Measurements from ENCODE around the gene HAP1. TPM values are rescaled to one million over a fixed set of nuclear protein-coding genes. Genes with fewer than 3 reads are reported as not detected.

Gene HAP1
- total RNA-seq (2022) (0.86 and 1.2 TPM in 2 replicates), Bru-seq, nascent RNA (percentile 20 among the genes with signal in this experiment), BruChase-seq, experiment 1, labeled RNA remaining after a 6-hour chase (percentile 39 among the genes with signal in this experiment), BruChase-seq, experiment 2, labeled RNA remaining after a 2-hour chase (percentile 32 among the genes with signal in this experiment)
- long read RNA-seq, partial matches to known transcripts, result 0 of 1 reads
- long read RNA-seq, other reads (novel, unspliced or antisense), result 1 of 1 reads

GRCh38 chr17:41734139-41734948 is at the start of gene HAP1:
HAP1 (minus strand) TSS chr17:41734643; CDS start chr17:41734634, 9 bp downstream.
- intact Hi-C loops (cut with micrococcal nuclease; ENCODE audit: unreplicated experiment), result loop anchor here (1.0 kb wide), 1 partner anchor 68 kb away; no protein-coding TSS in a partner anchor
- TSS peak; percentile 50 for BruUV-seq (replicated peaks)
- H3K4me1 Mint-ChIP-seq (ENCODE audit: low read depth, unreplicated experiment), result peaks cover 12% of the 10 kb centered on the region
- no peak for TF ChIP-seq CTCF (IDR thresholded peaks at IDR 0.05; ENCODE audit: unreplicated experiment)
- DNase-seq, result peak; percentile 66
- peaks cover 18% of the 10 kb centered on the region for H3K36me3 Mint-ChIP-seq (ENCODE audit: insufficient read depth, unreplicated experiment)
- no peaks in the 10 kb centered on the region for H3K9me3 Mint-ChIP-seq (ENCODE audit: low read depth, unreplicated experiment)
- no peak within 1 kb of the TSS for H3K27ac Mint-ChIP-seq (ENCODE audit: unreplicated experiment)
- CTCF ChIA-PET, result no interaction called here
- H3K27me3 Mint-ChIP-seq (ENCODE audit: unreplicated experiment), result peaks cover 83% of the 10 kb centered on the region
- H3K4me3 Mint-ChIP-seq (ENCODE audit: low read depth, unreplicated experiment), result peak within 1 kb of the TSS; percentile 73

- Mint-ChIP-seq H3K27ac (ENCODE audit: unreplicated experiment) (peak overlapping the region; percentile 93), H3K4me1 (ENCODE audit: low read depth, unreplicated experiment) (peaks cover 56% of the 10 kb centered on the region), H3K4me3 (ENCODE audit: low read depth, unreplicated experiment) (peak overlapping the region; percentile 95), H3K27me3 (ENCODE audit: unreplicated experiment) (no peaks in the 10 kb centered on the region), H3K9me3 (ENCODE audit: low read depth, unreplicated experiment) (no peaks in the 10 kb centered on the region), H3K36me3 (ENCODE audit: insufficient read depth, unreplicated experiment) (peaks cover 99% of the 10 kb centered on the region)
- CTCF ChIA-PET, result interaction anchor here (0.6 to 1.3 kb wide), 3 partner anchors 13 to 44 kb away, joined by 3 to 4 read pairs (median 3); no protein-coding TSS in a partner anchor
- no peak for TF ChIP-seq CTCF (IDR thresholded peaks at IDR 0.05; ENCODE audit: unreplicated experiment)
- intact Hi-C loops (cut with micrococcal nuclease; ENCODE audit: unreplicated experiment), result no loop called here
- no peak for DNase-seq
- BruUV-seq (replicated peaks), result no TSS peak
Measured at GRCh38 chr17:41782142-41782541, 47.7 kb upstream of the HAP1 start.

- intact Hi-C loops (cut with micrococcal nuclease; ENCODE audit: unreplicated experiment), result no loop called here
- Mint-ChIP-seq H3K4me1 (ENCODE audit: low read depth, unreplicated experiment) (peaks cover 55% of the 10 kb centered on the region), H3K27me3 (ENCODE audit: unreplicated experiment) (no peaks in the 10 kb centered on the region), H3K9me3 (ENCODE audit: low read depth, unreplicated experiment) (no peaks in the 10 kb centered on the region), H3K27ac (ENCODE audit: unreplicated experiment) (peak overlapping the region; percentile 93), H3K36me3 (ENCODE audit: insufficient read depth, unreplicated experiment) (peaks cover 99% of the 10 kb centered on the region), H3K4me3 (ENCODE audit: low read depth, unreplicated experiment) (peak overlapping the region; percentile 95)
- CTCF ChIA-PET, result interaction anchor here (0.6 to 3.5 kb wide), 5 partner anchors 20 to 1307 kb away, joined by 3 to 15 read pairs (median 3); no protein-coding TSS in a partner anchor
- TF ChIP-seq CTCF (IDR thresholded peaks at IDR 0.05; ENCODE audit: unreplicated experiment), result no peak
- no peak for DNase-seq
- BruUV-seq (replicated peaks), result no TSS peak
Measured at GRCh38 chr17:41781404-41782110, 47.1 kb upstream of the HAP1 start.

GRCh38 chr17:41779954-41780353 is 45.5 kb upstream of the HAP1 start:
- CTCF ChIA-PET, result interaction anchor here (1.8 to 3.5 kb wide), 3 partner anchors 9 to 92 kb away, joined by 4 to 15 read pairs (median 5); partner anchors contain the start of gene EIF1
- H3K27me3 Mint-ChIP-seq (ENCODE audit: unreplicated experiment), result no peaks in the 10 kb centered on the region
- intact Hi-C loops (cut with micrococcal nuclease; ENCODE audit: unreplicated experiment), result no loop called here
- H3K4me3 Mint-ChIP-seq (ENCODE audit: low read depth, unreplicated experiment), result no peak overlapping the region
- no peak for TF ChIP-seq CTCF (IDR thresholded peaks at IDR 0.05; ENCODE audit: unreplicated experiment)
- DNase-seq, result no peak
- H3K36me3 Mint-ChIP-seq (ENCODE audit: insufficient read depth, unreplicated experiment), result peaks cover 99% of the 10 kb centered on the region
- no TSS peak for BruUV-seq (replicated peaks)
- H3K27ac Mint-ChIP-seq (ENCODE audit: unreplicated experiment), result no peak overlapping the region
- H3K4me1 Mint-ChIP-seq (ENCODE audit: low read depth, unreplicated experiment), result peaks cover 71% of the 10 kb centered on the region
- no peaks in the 10 kb centered on the region for H3K9me3 Mint-ChIP-seq (ENCODE audit: low read depth, unreplicated experiment)
